Activated naive CD4-positive, alpha-beta T cell treated with Interleukin-2 at 50 U/mL for 16 hours (primary cell): ENCODE results near the gene KHNYN.
A peak's percentile ranks its signal among the peaks of the same experiment; 100 is the strongest.

Experiments
- DNase-seq: peaks from one replicate; pipeline ENCODE4 v3.0.0-alpha.2; 2020

The KHNYN gene

DNA sequence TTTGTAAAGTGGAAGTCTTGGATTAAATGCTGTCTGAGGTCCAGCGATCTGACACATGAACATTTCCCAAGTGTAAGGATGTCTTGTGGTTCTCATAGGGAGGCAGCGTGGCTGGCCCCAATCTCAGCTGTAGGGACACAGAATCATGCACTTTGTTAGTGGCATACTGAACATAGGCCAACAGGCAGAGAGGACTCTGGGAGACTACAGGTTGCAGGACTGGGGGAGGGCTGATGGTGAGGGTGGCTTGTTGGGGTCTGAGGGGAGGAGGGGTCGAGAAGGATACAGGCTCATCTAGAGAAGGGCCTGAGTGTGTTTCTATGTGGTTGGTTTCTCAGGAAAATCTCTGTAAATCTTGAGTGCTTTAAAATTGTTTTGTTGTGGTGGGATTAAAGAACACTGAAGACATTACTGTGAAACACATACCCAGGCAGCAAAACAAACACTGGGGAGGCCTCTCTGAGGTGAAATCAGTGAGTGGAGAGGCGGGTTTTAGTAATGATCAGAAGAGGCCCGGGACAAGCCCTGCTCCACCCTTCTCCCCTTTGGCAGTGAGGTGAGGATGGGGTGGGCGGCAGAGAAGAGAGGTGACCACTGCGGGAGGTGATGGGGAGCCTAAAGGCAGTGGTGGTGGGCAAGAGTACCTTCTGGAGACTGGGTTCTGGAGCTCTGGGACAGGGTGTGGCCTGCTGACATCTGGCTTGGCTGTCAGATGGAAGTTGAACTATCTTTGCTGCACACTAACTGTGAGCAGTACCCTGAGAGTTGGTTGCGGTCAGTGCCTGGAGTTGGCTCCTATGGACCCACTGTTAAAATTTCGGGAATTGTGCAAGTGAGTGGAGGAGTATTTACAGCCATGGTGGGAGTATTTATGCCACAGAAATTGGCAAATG is 27.7 kb upstream of the KHNYN start:
- no peak for DNase-seq

DNA sequence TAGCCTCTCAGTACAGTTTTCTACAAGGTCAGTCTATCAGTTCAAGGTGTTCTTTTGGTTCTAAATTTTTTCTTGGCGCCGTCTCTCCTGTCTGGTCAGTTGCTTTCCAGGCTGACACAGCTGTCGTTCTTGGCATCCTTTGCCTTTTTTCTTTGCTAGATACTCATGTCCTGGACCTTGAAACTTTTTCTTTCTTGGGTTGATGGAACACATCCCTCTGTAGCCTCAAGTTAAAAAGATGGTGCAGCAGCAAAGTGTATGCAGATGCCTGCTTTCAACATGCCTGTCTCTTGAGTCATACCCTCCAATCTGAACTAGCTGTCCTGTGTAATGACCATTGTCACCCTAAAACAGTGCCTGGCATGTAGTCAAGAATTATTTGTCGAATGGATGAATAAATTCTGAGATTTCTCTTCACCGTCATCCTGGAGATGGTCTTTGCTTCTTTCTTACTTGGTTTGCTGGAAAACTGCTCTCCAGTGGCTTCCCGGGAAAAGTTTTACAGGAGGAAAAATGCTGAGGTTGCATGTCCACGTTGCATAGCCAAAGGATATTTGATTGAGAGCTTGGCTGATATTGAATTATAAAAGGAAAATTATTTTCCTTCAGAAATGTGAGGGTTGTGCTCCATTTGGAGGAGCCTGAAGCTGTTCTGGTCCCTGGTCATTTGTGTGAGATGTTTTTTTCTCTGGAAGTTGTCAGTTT is 26.3 kb upstream of the KHNYN start:
- no peak for DNase-seq

DNA sequence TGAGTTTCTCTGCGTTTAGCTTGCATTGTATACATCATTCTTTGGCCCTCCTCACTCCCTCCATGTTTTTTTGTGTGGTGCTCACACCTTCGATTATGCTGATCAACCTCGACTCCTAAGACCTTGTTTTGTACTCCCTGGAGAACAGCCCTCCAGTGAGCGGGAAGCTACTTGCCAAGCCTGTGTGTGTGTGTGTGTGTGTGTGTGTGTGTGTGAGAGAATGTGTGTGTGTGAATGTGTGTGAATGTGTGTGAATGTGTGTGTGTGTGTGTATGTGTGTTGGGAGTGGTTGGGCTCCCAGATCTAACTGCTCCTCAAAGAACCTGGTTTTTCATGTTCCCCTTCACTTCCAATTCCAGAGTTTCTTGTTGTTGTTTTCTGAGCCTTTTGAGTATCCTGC is 24.9 kb upstream of the KHNYN start:
- DNase-seq: no peak

DNA sequence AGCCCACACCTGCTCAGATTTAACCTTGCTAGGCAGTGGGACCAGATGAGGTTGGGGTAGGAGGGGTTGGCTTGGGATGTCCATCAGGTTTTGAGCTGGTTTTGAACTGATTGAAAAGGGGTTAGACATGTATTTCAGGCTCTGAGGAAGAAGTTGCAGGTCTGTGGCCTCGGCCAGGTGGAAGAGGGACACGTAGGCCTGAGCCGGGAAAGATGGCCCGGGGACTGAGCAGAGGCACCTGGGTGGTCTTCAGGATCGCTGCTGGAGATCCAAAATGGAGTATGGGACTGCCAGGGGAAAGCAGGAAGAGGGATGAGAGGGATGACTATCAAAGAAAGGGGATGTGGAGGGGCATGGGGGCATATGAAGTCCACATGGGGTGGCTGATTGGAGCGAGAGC is 23.3 kb upstream of the KHNYN start:
- no peak for DNase-seq

DNA sequence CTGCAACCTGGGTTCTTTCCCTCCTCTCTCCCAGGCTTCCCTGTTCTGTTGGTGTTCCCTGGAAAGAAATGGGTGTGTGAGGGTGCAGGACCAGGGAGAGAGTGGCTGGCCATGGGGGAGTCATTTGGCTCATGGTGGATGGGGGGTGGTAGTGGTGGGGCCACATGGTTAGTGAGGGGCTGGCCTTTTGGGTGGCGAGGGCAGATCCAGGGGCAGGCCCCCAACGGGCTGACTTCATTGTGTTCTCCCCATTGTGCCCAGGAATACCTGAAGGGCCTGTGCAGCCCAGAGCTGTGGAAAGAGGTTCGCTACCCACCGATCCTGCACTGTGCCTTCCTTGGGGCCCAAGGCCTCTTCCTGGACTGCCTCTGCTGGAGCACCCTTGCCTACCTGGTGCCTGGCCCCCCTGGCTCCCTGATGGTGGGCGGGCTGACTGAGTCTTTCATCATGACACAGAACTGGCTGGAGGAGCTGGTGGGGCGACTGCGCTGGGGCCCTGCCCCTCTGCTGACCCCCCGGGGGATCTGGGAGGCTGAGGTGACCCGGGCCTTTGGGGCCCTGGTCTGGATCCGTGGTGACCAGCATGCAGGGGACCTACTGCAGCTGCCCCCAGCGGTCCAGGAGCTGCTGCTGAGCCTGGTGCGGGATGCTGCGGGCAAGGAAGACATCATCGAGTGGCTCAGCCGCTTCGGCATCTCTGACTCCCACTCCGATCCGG is 22.0 kb upstream of the KHNYN start:
- no peak for DNase-seq

DNA sequence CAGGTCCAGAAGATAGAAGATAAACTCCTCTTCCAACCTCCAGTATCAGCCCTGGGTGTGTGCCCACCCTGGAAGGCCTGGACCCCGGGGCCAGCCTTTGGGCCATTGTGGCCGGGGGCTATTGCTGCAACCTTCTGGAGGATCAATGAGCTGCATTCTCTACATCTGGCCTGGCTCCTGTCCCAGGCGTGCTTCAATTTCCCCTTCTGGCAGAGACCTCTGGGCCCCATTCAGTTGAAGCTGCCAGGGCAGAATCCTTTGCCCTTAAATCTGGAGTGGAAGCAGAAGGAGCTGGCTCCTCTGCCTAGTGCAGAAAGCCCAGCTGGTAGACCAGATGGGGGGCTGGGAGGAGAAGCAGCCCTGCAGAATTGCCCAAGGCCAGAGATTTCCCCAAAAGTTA is 21.0 kb upstream of the KHNYN start:
- DNase-seq: no peak

DNA sequence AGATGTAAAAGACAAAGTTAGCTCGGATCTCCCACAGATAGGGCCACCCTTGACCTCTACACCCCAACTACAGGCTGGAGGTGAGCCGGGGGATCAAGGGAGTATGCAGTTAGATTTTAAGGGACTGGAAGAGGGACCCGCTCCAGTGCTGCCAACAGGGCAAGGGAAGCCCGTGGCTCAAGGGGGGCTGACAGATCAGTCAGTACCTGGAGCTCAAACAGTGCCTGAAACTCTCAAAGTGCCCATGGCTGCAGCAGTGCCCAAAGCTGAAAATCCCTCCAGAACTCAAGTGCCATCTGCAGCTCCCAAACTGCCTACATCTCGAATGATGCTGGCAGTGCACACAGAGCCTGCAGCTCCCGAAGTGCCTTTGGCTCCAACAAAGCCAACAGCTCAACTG is 20.6 kb upstream of the KHNYN start:
- DNase-seq: no peak

DNA sequence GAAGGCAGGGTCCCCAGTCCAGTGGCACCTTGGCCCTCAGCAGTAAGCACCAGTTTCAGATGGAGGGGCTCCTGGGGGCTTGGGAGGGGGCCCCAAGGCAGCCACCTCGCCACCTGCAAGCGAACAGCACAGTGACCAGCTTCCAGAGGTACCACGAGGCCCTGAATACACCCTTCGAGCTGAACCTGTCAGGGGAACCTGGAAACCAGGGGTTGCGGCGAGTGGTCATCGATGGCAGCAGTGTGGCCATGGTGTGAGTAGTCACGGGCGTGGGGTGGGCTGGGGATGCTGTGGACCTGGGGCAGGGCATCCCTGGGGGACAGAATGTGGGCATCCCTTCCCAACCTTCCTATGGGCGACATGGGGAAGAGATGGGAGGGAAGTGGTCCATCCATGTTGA is 19.8 kb upstream of the KHNYN start:
- no peak for DNase-seq

DNA sequence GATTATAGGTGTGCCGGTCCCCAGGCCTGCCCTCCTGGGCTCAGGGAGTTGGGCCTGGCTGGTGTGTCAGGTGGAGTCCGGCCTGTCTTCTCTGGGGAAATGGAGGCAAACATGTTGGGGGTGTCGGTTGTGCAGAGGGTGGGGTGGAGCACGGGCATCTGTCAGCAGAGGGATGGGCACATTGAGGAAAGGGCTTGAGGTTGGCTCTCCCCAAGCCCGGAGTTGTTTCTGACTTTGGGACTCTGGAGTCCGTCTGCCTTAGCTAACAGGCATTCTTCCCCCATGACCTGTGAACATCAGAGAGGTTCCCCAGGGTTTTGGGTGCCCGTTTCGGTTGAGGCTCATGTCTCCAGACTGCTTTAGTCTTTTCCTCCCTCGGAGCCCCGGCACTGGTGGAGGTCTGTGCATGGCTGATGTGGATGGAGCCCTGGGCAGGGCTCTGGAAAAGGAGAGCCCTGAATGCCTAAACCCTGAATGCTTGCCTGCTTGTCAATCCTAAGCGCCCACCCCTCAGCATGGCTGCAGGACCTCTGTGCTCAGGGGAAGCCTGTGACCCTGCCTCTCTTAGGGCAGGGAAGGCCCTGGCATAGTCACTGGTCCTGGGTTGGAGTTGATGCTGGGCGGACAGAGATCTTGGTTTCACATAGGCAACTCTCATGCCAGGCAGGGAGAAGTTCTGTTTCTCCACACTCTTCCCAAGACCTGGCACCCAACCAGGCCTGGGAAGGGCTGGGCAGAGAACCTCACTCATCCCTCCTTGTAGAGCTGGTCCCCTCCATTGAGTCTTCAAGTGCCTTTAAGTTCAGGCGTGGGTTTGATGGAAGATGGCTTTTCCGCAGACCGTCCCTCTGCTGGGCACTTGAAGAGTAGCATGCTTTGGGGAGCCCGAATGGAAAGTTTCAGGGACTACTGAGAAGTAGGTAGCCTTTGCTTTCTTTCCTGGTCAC is 18.0 kb upstream of the KHNYN start:
- peak; percentile 22 for DNase-seq

DNA sequence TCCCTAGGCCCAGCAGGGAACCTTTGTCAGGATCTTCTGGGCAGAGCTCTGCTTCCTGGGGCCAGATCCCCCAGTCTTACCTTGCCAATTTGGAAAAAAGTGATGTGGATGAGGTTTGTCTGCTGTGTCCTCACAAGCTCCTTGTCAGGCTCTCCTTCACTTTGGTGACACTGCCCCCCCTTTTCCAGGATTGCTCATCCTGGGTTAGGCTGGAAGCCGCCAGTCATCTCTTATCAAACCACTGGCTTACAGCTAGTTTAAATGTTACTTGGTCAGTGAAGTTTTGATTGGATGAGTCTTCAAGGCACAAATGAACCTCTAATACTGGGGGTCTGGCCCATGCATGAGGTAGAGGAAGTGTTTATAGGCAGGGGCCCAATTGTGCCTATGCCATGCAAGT is 15.7 kb upstream of the KHNYN start:
- no peak for DNase-seq

DNA sequence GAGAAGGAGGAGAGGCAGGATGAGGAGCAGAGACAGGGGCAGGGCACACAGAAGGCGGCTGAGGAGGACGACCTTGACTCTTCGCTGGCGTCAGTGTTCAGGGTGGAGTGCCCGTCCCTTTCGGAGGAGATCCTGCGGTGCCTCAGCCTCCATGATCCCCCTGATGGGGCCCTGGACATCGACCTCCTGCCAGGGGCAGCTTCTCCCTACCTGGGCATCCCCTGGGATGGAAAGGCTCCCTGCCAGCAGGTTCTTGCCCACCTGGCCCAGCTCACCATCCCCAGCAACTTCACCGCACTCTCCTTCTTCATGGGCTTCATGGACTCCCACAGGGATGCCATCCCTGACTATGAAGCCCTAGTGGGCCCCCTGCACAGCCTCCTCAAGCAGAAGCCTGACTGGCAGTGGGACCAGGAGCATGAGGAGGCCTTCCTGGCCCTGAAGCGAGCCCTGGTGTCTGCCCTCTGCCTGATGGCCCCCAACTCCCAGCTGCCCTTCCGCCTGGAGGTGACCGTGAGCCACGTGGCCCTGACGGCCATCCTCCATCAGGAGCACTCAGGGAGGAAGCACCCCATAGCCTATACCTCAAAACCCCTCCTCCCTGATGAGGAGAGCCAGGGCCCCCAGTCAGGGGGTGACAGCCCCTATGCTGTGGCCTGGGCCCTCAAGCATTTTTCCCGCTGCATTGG is 14.9 kb upstream of the KHNYN start:
- DNase-seq: no peak

DNA sequence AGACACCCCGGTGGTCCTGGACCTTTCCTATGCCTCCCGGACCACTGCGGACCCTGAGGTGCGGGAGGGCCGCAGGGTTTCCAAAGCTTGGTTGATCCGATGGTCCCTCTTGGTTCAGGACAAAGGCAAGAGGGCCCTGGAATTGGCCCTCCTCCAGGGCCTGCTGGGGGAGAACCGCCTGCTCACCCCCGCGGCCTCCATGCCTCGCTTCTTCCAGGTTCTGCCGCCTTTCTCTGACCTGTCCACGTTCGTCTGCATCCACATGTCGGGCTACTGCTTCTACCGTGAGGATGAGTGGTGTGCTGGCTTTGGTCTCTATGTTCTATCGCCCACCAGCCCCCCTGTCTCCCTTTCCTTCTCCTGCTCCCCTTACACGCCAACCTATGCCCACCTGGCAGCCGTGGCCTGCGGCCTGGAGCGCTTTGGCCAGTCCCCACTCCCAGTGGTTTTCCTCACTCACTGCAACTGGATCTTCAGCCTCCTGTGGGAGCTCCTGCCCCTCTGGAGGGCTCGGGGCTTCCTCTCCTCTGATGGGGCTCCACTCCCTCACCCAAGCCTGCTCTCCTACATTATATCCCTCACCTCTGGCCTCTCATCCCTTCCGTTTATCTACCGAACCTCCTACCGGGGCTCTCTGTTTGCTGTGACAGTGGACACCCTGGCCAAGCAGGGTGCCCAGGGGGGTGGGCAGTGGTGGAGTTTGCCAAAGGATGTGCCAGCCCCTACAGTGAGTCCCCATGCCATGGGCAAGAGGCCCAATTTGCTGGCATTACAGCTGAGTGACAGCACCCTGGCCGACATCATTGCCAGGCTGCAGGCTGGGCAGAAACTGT is 14.1 kb upstream of the KHNYN start:
- no peak for DNase-seq

DNA sequence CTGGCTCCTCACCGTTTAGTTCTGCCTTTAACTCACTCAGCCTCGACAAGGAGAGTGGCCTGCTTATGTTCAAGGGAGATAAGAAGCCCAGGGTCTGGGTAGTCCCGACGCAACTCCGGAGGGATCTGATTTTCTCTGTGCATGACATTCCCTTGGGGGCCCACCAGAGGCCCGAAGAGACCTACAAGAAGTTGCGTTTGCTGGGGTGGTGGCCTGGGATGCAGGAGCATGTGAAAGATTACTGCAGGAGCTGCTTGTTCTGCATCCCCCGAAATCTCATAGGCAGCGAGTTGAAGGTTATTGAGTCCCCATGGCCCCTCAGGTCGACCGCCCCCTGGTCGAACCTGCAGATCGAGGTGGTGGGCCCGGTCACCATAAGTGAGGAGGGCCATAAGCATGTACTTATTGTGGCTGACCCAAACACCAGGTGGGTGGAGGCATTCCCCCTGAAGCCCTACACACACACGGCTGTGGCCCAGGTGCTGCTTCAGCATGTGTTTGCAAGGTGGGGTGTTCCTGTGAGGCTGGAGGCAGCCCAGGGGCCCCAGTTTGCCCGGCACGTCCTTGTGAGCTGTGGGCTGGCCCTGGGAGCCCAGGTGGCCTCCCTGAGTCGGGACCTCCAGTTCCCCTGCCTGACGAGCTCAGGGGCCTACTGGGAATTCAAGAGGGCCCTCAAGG is 13.4 kb upstream of the KHNYN start:
- no peak for DNase-seq

DNA sequence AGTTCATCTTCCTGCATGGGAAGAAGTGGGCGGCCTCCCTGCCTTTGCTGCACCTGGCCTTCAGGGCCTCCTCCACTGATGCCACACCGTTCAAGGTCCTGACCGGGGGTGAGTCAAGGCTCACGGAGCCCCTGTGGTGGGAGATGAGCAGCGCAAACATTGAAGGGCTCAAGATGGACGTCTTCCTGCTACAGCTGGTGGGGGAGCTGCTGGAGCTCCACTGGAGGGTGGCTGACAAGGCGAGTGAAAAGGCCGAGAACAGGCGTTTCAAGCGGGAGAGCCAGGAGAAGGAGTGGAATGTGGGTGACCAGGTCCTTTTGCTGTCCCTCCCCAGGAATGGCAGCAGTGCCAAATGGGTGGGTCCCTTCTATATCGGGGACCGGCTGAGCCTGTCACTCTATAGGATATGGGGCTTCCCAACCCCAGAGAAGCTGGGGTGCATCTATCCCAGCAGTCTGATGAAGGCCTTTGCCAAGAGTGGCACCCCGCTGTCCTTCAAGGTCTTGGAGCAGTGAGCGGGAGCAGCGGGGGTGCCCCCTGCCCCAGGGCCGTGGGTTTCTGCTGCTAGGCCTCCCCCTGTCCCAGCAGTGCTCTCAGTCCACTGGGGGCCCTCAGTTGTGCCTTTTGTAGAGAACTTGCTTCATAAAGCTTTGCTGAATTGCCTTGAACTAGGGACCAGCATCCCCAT is 12.7 kb upstream of the KHNYN start:
- no peak for DNase-seq

DNA sequence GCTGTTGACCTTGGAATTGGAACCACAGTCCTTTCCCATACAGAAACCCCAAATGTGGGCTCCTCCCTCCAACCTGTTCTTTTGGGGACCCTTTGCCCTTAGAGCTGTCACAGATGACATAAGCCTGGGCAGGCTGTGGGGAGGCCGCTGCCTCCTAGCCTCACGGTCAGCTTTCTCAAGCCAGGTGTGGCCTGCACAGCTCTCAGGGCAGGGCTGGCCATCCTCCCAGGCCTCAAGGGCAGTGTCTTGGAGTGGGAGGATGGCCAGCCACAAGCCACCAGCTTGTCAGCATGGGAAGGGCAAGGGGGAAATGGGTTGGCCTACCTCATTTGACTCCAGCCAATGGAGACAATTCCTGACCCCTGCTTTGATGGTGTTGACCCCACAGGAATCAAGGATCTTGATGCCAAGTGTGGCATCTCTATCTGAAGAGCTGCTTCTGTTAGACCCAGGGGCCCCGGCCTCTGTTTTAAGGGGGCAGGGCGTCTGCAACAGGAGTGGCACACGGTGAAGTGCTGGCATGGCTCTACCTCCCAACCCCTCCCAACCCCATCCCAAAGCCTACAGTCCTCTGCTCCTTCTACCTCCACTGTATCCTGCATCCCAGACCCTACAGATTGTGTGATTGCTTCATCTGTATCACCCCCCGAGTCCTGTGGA is 11.8 kb upstream of the KHNYN start:
- no peak for DNase-seq

DNA sequence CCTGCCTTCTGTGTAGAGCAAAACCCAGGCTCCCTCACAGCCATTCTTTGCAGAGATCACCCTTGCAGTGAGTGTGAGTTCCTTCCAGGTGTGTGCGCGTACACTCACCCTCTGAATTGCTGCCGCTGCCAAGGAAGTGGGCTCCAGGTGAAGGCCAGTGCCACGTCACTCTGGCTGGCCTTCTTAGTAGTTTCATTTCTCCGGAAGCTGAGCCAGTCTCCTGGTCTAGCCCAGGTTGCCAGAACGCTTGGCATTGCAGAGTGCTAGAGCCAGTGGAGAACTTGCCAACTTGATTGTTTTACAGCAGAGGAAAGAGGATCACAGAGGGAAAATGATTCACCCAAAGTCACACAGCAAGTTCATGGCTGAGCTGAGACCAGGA is 11.3 kb upstream of the KHNYN start:
- DNase-seq: no peak

DNA sequence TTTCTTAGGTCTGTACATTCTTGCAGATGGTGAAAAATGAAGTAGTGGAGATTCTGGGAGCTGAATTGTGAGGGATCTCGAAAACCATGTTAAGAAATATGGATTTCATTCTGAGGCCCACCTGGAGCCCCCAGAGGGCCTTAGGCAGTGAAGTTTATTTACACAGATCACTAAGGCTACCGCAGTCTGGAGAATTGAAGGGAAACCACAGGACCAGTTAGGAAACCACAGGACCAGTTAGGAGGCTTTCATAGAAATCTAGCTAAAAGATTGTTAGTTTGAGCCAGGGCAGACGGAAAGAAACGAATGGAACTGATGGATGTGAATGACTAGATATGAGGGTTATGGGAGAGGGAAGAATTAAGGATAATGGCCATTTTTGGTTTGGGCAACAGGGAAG is 7.5 kb upstream of the KHNYN start:
- no peak for DNase-seq

DNA sequence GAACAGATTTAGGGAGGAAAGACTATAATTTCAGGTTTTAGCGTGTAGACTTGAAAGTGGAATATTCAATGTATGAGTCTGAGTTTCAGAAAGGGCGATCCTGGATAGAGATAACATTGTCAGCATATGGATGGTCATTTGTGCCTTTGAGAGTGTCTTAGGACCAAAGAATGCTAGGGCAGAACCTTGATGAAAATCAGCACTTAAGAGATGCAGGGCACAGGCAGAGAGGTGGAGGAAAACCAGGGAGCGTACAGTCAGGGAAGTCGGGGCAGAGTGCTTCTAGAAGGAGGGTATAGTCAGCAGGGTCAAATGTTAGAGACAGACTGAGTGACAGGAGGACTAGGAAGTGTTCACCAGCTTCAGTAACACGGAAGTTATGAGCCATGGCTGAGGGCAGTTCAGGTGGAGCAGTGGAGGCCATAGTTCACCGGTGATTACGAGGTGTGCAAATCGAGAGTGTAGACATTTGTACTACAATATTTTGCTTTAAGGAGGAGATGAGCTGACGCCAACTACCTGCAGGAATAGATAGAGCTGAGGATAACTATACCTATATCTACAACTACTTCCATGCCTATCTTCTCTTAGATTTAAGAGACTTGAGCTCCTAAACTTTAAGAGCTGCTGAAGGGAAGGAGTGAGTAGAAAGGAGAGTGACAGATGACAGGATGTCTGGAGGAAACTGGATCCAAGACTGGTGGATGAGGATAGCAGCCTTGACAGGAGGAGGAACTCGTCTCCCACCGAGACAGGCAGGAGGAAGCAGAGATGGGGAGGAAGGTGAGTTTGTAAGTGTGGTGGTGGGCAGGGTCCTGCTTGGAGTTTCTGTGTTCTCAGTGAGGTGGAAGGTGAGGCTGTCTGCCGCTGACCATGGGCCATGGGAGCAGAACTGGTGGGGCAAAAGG is 6.8 kb upstream of the KHNYN start:
- DNase-seq: no peak
